Uterus (tissue), 2 donors: ENCODE results near the gene CYP27A1.

Source experiments
- CTCF ChIP-seq, 4 experiments: fragments of 200-600 bp in 2 of 4; fragments of 450-650 bp in 2 of 4; sonication (generic) in 2 of 4; IDR thresholded peaks; one replicate each; pipeline ENCODE4 v1.5.1; 2016 to 2019; ENCODE audit warnings: antibody characterized with exemption in 4 of 4, mild to moderate bottlenecking in 2 of 4, moderate library complexity in 1 of 4
- POLR2A ChIP-seq, 2 donors: fragments of 450-650 bp; IDR thresholded peaks; one replicate each; pipeline ENCODE4 v1.6.1; 2016; ENCODE audit warnings: antibody characterized with exemption in 2 of 2, mild to moderate bottlenecking in 1 of 2, moderate library complexity in 1 of 2

GRCh38 chr2:218745160-218745558 lies 36.8 kb upstream of the CYP27A1 start:
- TF ChIP-seq CTCF (IDR thresholded peaks at IDR 0.05) (no peak), POLR2A (IDR thresholded peaks at IDR 0.05) (no peak)
